Measurements from ENCODE around the gene NDUFA1.
"Not testable (repeated sequence)": the region's sequence is repeated elsewhere in the genome, so short reads cannot be mapped to it uniquely, and the experiment has no call there.

The NDUFA1 gene

DNA sequence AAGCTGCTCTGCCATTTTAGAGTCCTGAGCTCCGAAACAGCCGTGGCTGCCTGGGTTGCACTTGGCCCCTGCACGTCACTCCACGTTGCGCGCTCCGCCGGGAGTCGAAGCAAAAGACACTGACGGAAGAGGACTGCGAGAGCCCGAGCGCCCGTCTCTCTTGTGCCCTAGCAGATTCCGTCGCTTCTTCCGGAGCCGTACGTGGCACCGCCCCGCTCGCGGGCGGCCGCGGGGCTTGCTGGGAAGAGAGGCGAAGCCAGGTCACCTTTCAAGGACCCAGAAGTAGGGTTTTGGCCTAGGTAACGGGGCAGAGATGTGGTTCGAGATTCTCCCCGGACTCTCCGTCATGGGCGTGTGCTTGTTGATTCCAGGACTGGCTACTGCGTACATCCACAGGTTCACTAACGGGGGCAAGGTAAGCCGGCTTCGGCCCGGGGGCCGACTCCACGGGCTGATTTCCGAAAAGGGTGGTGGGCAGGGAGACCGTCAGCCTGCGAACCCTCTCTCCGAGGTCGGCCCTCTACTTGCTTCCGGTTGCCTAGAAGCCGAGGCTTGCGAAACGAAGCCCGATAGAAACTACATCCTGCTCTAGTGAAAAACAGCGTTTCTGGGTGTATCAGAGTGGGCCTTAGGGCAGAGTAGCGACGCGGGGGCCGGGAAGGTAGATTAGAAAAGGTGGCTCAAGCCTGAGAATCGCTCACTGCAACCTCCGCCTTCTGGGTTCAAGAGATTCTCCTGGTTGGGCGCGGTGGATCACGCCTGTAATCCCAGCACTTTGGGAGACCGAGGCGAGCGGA lies at the start of gene NDUFA1, which contains the start of gene RNF113A:
Gene NDUFA1 (plus strand): TSS at position 234 of the 797 bp plus-strand sequence. CDS start 80 bp downstream, at position 314.
Gene RNF113A (minus strand): TSS at position 135 of the 797 bp plus-strand sequence. CDS start 120 bp downstream, at position 15.
- DNase-seq (ENCODE audit: low spot score): peak; percentile 70
- FAIRE-seq: no peak

DNA sequence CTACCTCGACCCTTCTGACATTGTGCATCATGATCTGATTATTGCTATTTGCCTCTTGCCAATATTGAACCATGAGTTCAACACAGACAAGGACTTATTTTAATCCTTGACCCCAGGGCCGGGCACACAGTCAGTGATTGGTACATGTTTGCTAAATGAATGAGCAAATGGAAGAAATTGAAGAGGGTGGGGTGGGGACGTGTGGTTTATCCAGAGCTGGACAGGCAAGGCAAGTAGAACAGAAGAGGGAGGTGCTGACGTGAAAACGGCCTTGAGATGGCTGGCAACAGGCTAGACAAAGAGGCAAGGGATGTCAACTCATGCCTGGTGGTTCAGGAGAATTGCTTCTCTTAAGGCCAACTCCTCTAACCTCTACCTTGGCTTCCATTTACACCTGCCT lies 47.4 kb upstream of the NDUFA1 start:
- FAIRE-seq; DNase-seq (ENCODE audit: low spot score): not testable (repeated sequence)

DNA sequence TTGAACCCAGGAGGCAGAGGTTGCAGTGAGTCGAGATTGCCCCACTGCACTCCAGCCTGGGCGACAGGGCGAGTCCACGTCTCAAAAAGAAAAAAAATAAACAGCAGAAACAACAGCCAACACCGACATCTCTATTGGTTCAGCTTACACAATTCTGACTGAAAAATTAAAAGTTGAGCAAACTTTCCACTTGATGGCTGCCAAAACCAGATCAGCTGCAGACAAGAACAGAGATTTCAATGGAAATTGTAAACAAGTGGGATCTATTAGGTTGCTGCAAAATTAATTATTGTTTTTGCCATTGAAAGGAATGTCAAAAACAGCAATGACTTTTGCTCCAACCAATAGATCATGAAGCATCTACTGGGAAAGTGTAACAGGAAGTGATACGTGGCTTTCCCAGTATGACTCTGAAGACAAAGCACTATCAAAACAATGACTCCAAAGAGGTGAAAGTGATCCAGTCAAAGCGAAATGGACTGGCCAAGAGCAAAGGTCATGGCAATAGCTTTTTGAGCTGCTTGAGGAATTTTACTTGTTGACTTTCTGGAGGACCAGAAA lies 45.2 kb upstream of the NDUFA1 start:
- DNase-seq (ENCODE audit: low spot score): no peak
- no peak for FAIRE-seq

DNA sequence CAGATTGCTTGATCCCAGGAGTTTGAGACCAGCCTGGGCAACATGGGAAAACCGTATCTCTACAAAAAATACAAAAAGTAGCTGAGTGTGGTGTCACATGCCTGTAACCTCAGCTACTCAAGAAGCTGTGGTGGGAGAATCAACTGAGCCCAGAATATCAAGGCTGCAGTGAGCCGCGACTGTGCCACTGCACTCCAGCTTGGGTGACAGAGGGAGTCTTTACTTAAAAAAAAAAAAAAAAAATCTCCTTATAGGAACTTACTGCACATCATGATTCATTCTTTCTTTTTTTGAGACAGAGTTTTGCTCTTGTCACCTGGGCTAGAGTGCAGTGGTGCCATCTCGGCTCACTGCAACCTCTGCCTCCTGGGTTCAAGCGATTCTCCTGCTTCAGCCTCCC lies 43.2 kb upstream of the NDUFA1 start:
- FAIRE-seq (no peak), DNase-seq (ENCODE audit: low spot score) (no peak)

DNA sequence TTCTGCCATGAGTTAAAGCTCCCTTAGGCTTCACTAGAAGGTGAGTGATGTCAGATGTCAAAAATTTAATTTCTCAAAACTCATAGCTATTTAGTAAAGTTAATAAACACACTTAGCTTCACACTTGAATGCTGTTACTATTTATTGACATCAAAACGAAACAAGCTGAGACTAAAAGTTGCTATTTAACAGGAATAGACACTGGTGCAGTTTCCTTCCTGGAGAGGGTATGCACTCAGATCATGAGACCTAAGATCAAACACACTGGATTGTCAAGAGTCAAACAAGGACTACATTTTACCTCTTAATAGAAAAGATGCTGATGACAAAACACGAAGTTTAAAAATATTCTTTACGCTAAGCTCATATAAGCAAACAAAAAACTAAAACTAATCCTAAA lies 37.7 kb upstream of the NDUFA1 start:
- no peak for FAIRE-seq

DNA sequence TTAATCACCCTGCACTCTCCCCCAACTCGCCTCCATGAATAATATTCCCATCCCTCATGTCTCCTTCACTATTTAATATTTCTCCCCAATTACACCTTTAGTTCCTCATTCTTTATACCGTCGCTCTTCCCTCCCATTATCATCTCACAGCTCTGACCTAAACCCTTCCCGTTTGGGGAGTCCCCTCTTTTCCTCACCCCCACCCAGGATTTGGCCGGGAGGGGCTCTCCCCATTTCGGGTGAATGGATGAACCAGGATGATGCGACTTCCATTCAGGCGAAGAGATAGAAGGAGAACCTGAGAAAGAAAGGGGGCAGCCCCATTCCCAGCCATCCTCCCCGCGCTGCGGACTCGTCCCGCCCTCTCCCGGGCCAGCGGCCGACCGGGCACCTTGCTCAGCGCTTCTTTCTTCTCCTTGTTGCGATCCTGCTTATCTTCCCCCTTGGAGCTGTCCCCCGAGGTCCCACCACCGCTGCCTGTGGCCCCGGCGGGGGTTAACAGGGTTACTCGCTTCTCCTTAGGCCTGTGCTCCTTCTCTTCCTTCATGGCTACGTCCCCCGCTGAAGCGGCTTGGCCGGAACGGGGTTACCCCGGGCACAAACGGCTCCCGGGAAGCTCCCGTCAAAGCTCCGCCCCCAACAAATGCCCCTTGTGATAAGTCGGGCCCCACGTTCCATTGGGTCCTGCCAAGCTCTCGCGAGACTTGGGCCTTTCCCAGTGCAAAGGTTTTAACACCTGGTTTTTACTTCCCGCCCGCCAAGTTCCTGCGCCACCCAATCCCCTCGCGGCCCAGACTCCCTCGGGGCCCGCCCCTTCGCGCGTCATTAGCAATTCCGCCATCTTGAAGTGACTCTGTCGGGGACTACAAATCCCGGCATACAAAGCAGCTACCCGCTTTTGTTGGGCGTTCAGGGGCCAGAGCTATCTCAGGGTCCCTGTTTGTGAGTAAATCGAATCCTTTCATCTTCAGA lies 19.0 kb upstream of the NDUFA1 start, which contains the start of gene UPF3B:
Gene UPF3B (minus strand): TSS at position 582 of the 972 bp plus-strand sequence. CDS start 35 bp downstream, at position 547.
- peak; percentile 89 for DNase-seq (ENCODE audit: low spot score)
- no peak for FAIRE-seq

More for the DNA sequence above, 37.7 kb upstream of the NDUFA1 start:
- no peak for DNase-seq (ENCODE audit: low spot score)

DNA sequence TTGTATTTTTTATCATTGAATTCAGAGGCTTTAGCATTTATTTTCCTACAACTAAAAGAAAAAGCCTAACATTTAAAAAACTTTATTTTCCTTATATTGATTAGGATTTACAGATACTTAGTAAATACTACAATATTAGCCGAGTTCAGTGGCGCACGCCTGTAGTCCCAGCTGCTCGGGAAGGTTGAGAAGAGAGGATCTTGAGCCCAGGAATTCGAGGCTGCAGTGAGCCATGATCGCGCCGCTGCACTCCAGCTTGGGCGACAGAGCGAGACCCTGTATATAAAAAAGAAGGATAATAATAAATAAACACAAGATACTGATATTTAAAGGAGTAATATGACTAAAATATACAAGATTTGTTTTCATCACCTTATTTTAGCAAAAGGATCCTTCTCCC lies 18.2 kb upstream of the NDUFA1 start:
- DNase-seq (ENCODE audit: low spot score): no peak
- FAIRE-seq: no peak

DNA sequence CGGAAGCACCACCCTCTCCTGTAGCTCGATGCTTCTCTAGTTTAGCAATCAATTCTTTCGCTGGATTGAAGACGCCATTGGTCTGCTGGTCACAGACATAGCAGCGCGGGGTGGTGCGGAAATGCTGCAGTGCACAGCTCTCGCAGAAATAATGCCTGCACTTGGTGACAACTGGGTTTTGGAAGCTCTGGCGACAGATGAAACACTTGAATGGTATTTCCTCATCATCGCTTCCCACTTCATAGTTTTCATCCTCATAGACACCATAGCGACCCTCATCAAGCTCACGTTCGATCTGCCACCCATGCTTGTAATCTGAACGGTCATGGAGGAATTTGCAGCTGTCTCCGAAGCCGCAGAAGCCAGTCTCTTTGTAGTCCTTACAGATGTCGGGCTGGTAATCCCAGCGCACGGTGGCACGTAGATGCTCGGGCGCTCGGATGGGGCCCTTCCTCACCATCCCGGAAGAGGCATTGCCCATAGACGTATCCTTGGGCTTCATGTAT lies 953 bp upstream of the NDUFA1 start:
- no peak for FAIRE-seq

DNA sequence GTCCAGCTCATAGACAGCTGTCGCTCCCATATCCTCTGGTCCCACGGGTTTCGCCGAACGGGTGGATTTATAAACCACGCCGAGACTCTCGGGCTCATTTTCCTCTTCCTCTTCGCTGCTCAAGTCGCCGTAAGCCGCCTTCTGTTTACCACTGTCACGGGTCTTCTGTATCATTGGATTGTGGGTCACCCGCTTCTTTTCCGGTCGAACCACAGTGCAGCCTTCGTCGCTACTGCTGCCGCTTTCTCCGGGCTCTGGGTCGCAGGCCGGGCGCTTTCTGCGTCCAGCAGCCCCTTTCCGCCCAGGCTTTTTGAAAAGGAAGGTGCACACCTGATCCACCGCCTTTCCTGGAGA lies 410 bp upstream of the NDUFA1 start:
- FAIRE-seq (no peak), DNase-seq (ENCODE audit: low spot score) (no peak)

More for the DNA sequence above, 953 bp upstream of the NDUFA1 start:
- peak; percentile 2 for DNase-seq (ENCODE audit: low spot score)

DNA sequence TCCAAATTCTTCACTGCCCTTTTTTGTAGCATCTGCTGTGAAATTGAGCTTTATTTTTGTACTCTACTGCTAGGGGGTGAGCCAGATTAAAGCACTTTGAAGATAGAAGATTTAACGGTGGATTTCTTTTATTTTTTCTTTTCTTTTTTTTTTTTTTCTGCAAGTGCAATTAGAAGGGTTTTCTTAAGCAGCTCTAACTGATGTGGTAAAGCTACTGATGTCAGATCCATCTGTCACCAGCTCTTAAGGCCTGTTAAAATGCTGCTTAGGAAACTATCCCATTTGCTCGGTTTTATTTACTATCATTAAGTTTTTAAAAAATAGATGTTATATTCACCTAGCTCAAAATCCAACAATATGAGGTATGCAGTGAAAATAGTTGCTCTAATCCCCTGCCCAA lies 7.1 kb downstream of the NDUFA1 start:
- no peak for FAIRE-seq
- no peak for DNase-seq (ENCODE audit: low spot score)

DNA sequence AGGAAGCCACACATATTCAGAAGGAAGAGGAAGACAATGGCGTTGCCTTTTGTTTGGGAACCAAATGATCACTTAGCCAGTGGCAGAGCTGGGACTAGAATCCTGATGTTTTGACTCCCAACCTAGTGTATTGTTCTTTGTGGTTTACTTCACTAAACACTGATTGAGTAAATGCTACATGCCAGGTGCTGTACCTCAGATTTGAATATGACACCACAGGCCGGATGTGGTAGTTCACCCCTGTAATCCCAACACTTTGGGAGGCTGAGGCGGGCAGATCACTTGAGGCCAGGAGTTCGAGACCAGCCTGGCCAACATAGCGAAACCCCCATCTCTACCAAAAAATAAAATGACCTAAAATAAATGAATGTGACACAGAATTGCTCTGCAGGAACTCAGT lies 8.4 kb downstream of the NDUFA1 start:
- DNase-seq (ENCODE audit: low spot score) (no peak), FAIRE-seq (no peak)

DNA sequence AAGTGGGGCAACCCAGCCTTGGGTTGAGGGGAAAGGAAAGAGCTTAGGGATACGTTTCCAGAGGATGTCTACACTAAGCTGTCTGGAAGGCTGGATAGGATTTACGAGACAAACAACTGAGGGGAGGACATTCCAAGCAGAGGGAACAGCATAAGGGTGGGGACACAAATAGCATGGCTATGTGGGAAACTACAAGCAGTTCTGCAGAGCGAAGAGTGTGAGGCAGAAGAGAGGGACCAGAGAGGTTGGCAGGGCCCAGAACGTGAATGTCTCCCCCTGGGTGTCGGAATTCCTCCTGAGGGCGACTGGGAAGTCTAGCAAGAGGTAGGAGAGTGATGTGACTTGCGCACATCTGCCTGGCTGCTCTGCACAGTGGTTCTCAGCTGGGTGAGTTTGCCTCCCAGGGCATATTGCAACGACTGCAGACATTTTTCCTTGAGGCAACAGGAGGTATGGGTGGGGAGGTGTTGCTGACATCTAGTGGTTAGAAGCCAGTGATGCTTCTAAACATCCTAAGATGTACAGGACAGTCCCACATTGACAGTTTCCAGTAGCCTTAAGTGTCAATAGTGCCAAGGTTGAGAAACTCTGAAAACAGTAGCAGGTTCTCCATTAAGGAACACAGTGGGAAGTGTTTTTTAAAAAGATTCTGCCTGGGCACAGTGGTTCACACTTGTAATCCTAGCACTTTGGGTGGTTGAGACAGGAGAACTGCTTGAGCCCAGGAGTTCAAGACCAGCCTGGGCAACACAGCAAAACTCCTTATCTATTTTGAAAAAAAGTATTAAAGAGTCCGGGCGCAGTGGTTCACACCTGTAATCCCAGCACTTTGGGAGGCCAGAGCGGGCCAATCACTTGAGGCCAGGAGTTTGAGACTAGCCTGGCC lies 9.2 kb downstream of the NDUFA1 start:
- FAIRE-seq (no peak), DNase-seq (ENCODE audit: low spot score) (peak; percentile 11)

DNA sequence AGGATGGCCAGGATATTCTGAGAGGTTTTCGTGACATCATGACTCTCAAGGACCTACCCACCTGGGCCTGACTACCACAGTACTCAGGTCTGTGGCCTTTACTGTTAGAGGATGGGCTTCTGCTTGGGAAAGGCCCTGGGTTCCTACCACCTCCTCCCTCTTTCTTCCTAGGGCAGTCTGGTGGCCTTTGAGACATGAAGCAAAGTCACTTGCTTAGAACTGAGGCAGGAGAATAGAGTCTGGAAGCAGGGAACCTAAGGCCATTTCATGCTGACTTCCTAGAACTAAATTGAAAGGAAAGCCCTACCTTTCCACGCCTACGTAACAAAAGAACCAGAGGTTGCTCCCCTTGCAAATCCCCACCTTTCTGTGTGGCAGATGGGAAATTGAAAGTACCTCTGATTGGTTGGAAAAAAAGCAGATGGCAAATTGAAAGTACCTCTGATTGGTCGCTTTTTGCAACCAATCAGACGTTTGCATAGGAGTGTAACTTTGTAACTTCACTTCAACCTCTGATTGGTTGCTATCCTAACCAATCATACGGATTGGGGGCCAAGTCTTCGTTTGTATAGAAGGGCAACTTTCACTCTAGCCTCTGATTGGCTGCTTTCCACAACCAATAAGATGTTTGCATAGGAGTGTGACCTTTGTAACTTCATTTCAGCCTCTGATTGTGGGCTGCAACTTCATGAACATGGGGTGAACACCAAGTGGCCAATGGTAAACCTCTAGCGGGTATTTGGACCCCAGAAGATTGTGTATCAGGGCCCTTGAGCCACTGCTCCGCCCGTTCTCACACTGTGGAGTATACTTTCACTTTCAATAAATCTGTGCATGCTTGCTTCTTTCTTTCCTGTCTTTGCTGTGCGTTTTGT lies 14.2 kb downstream of the NDUFA1 start:
- no peak for DNase-seq (ENCODE audit: low spot score)
- no peak for FAIRE-seq

DNA sequence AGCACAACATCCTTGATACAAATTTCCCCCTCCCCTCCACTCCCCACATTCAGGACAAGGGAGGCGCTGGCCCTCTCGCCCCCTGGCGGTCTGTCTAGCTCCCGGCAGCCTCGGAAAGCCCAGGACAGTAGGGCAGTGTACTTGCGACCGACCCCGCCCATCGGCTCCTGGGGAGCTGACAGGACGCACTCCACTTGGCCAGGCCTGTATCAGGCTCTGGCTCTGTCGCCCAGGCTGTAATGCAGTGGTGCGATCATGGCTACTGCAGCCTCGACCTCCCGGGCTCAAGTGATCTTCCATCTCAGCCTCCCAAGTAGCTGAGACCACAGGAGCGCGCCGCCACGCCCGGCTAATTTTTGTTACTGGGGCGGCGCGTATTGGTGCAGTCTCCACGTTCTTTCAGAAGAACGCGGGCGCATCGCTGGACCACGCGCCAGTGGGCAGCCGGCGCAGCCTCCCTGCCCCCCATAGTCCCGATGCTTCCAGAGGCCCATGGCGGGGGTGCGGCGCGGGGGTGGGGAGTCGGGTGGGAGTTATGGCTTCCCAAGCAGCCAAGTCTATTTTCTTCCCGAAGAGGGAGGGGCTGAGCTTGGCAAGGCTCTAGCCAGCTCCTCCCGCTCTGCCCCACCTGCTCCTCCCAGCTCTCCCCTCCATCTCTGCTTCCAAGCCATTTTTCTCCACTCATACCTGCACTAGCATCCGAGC lies 16.2 kb downstream of the NDUFA1 start:
- DNase-seq (ENCODE audit: low spot score): peak; percentile 67
- no peak for FAIRE-seq

DNA sequence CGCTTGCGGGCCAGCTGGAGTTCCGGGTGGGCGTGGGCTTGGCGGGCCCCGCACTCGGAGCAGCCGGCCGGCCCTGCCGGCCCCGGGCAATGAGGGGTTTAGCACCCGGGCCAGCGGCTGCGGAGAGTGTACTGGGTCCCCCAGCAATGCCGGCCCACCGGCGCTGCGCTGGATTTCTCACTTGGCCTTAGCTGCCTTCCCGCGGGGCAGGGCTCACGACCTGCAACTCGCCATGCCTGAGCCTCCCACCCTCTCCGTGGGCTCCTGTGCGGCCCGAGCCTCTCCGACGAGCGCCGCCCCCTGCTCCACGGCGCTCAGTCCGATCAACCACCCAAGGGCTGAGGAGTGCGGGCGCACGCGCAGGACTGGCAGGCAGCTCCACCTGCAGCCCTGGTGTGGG lies 19.0 kb downstream of the NDUFA1 start:
- DNase-seq (ENCODE audit: low spot score); FAIRE-seq: not testable (repeated sequence)

DNA sequence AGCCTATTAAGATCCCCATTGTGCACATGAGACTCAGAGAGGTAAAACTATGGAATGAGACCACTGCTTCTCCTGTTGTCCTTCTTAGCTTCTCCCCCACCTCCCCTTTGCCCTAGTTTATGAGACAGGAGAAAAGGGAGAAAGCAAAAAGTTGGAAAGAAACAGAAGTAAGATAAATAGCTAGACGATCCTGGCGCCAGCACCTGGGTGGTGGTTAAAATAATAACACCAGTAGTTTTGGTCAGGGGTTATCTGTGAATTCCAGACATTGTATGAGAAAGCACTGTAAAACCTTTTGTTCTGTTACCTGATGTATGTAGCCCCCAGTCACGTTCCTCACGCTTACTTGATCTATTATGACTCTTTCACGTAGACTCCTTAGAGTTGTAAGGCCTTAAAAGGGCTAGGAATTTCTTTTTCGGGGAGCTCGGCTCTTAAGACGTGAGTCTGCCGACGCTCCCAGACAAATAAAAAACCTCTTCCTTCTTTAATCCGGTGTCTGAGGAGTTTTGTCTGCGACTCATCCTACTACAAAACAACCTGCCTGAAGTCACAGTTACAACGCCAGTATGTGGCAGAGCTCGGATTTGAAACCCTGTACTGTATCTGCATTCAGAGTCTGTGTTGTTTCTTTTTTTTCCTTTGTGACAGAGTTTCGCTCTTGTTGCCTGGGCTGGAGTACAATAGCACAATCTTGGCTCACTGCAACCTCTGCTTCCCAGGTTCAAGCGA lies 20.5 kb downstream of the NDUFA1 start:
- FAIRE-seq; DNase-seq (ENCODE audit: low spot score): not testable (repeated sequence)

DNA sequence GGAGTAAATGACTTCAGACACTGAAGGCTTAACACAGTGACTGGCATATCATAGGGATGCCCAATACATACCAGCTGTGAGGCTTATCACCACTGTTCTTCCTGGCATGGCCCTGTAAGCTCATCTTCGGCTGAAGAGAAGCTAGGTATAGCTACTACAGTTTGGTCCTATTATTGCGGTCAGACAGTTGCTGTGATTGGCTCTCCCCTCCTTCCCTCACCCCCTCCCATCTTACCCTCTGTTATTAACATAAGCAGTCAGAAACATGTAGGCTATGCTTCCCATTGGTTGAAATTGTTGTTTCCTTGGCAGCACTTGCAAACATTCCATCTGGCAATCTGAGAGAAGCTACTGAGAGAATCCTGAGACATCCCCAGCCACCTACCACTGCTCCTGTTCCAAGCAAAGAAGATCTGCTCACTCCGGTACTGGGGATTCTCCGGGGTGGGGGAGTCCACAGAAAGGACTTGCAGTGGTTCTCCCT lies 24.3 kb downstream of the NDUFA1 start, which contains the start of gene AKAP14:
Gene AKAP14 (plus strand): TSS at position 51 of the 484 bp plus-strand sequence. CDS start 7,331 bp downstream, outside the sequence.
- no peak for DNase-seq (ENCODE audit: low spot score)
- no peak for FAIRE-seq

DNA sequence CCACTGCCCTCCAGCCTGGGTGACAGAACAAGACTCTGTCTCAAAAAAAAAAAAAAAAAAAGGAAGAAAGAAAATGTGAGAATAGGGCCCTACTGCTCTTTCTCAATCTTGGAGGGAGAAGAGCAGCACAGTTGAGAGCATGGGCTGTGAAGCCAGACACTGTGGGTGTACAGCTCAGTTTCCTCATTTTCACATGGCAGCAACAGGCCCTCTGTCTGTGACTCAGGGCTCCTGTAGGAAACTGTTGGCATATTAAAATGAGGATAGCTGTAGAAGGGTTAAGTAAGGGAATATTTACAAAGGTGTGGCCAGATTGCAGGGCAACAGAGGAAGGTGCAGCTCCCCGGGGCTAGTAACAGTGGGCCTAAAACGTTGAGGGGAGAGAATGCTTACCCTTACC lies 27.5 kb downstream of the NDUFA1 start:
- DNase-seq (ENCODE audit: low spot score) (no peak), FAIRE-seq (no peak)

All from urothelium cell line (cell line).